ENCODE results near the gene VILL.

The VILL gene

GRCh38 chr3:38000965-38001455 is 10.4 kb downstream of the VILL start:
- no peak for DNase-seq (ENCODE audit: low read depth)

DNA sequence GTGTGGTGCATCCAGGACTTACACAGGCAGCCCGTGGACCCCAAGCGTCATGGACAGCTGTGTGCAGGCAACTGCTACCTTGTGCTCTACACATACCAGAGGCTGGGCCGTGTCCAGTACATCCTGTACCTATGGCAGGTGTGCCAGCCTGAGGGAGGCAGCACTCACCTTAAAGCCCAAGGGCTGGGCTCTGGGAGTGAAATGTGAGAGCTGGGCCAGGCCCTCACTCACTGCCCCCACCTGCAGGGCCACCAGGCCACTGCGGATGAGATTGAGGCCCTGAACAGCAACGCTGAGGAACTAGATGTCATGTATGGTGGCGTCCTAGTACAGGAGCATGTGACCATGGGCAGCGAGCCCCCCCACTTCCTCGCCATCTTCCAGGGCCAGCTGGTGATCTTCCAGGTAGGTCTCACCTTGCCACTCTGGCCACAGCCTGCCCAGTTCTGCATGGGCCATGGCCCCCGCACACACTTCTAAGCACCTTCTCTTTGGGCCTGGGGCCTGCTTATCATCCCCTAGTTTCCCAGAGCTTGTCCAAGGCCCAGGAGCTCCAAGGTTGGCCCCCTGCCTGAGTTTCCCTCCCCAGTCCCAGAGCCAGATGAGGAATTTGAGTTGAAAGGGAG is 11.0 kb downstream of the VILL start:
- no peak for DNase-seq (ENCODE audit: low read depth)

DNA sequence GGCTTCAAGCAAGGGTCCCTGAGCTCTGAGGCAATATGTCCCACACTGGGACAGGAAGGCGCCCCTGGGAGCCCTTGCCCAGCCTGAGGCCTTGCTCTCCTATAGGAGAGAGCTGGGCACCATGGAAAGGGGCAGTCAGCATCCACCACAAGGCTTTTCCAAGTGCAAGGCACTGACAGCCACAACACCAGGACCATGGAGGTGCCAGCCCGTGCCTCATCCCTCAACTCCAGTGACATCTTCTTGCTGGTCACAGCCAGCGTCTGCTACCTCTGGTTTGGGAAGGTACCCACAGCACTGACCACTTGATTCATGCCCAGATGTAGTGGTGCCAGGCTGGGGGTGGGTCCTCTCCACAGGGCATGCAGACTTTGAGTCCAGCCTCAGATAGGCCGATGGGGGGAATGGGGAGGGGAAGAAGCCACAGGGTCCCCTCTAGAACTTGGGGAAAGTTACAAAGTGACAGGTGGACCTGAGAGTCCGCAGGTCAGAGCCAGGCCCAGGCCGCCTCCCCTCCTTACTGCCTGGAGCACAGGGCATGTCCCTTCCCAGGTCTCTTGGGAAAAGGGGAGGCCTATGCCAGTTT is 11.8 kb downstream of the VILL start:
- no peak for DNase-seq (ENCODE audit: low read depth)

GRCh38 chr3:38002940-38003339 is 12.4 kb downstream of the VILL start:
- DNase-seq (ENCODE audit: low read depth) = no peak

- DNase-seq (ENCODE audit: low read depth) = peak; percentile 54
These were observed 12.8 kb downstream of the VILL start for GRCh38 chr3:38003371-38003816.

DNA sequence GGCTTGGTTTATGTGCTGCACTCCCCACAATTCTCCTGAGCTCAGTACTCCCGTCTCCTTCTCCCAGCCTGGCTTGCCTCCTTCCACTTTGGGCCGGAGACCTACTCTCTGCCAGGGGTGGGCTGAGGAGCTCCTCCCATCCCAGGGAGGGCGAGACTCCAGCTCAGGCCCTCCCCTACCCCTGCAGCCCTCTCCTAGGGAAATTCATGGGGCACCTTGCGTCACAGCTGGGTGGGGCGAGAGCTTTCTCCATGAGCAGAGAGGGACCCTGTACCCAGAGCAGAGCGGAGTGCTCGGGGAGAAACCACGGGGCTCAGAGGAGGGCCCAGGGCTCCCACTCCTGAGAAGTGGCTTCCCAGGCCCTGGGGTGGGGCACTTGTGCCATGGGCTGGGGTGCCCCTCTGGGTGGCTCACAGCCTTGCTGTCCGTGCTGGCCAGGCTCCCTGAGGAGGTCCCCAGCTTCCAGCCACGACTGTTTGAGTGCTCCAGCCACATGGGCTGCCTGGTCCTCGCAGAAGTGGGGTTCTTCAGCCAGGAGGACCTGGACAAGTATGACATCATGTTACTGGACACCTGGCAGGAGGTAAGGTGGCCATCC is 13.3 kb downstream of the VILL start:
- no peak for DNase-seq (ENCODE audit: low read depth)

DNA sequence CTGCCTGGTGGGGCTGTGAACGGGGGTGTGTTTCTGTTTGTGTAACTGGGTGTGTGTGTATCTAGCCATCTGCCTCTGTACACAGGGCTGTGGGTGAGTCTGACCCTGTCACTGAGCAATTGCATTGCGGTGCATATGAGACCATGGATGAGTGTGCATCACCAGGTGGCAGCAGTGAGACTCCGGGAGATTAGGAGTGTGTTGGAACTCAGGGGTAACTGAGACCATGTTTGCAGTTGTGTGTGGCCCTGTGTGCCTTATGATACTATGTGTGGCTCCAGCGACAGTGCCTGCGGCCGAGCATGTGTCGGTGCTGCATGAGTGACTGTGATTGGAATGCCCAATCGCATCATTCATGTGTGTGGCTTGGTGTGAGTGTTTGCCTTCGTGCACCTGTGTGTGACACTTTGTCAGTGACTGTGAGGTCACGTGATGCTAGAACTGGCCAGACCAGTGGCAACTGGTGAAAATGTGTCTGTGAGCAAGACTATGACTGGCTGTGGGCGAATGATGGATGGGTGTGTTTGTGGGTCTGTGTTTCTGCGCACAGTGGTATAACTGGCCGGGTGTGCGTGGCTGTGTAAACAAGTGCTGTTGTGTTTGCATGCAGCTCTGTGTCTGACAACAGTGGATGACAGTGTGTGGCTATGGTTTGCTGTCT is 14.0 kb downstream of the VILL start:
- peak; percentile 56 for DNase-seq (ENCODE audit: low read depth)

- no peak for DNase-seq (ENCODE audit: low read depth)
These were observed 14.8 kb downstream of the VILL start for GRCh38 chr3:38005076-38006020.

GRCh38 chr3:38006031-38006430 is 15.4 kb downstream of the VILL start:
- DNase-seq (ENCODE audit: low read depth) = no peak

DNA sequence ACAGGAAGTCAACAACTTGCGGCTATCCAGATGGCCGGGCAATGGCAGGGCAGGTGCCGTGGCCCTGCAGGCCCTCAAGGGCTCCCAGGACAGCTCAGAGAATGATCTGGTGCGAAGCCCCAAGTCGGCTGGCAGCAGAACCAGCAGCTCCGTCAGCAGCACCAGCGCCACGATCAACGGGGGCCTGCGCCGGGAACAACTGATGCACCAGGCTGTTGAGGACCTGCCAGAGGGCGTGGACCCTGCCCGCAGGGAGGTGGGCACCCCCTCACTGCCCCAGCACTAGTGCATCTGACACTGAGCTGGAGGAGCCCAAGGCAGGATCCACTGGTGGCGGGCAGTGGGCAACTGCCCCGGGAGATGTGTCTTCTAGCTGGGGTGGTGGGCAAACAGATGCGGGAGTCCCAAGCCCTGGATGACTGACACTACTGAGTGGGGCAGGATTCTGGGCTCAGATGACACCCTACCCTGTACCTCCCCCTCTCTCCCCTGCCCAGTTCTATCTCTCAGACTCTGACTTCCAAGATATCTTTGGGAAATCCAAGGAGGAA is 15.9 kb downstream of the VILL start:
- no peak for DNase-seq (ENCODE audit: low read depth)

DNA sequence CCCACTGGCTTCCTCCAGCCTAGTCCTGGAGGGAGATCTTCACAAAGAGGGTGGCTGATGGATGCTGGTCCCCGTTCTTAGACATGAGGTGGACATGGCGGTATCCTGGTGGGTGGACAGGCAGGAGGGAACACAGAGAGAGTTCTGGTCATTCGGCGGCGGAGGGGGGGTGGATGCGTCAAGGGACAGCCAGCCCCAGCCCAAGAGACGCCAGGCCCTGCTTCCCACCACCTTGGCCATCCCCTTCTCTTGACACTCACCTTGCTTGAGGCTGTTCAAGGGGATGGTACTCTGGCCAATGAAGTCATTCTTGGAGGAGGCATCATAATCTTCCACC is 17.1 kb downstream of the VILL start:
- DNase-seq (ENCODE audit: low read depth) = no peak

- DNase-seq (ENCODE audit: low read depth) = no peak
These were observed 17.7 kb downstream of the VILL start for GRCh38 chr3:38008191-38008701.

- no peak for DNase-seq (ENCODE audit: low read depth)
These were observed 18.5 kb downstream of the VILL start for GRCh38 chr3:38008971-38009580.

- DNase-seq (ENCODE audit: low read depth) = no peak
These were observed 19.4 kb downstream of the VILL start for GRCh38 chr3:38009807-38010591.

DNA sequence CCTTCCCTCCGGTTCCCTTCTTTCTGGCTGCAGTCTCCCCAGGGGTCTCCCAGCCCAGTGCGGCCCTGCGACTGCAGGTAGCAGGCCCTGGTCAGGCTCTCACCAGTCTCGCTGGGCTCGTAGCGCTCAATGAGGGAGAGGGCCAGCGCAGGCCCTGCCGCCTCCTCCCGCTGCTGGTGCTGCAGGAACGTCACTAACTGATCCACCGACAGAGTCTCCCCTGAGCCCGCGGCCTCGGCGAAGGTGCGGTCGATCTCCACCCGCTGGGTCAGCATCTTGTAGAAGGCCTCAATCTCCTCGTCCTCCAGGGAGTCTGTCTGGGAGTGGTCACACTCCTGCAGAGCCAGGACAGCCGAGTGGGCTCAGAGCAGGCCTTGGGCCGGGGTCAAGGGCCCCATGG is 20.5 kb downstream of the VILL start:
- DNase-seq (ENCODE audit: low read depth) = no peak

- no peak for DNase-seq (ENCODE audit: low read depth)
These were observed 24.9 kb downstream of the VILL start for GRCh38 chr3:38015485-38015884.

DNA sequence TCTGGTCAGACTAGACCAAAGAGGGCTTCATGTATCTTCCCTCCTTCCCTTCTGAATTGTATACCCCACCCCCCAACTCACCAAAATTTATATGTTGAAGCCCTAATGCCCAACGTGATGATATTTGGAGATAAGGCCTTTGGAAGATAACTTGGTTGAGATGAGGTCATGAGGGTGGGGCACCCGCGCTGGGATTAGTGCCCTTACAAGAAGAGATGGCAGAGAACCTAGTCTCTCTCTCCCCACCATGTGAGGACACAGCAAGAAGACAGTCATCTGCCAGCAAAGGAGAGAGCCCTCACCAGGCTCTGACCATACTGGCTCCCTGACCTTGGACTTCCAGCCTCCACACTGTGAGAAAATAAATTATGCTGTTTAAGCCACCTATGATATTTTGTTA is 25.4 kb downstream of the VILL start:
- no peak for DNase-seq (ENCODE audit: low read depth)

DNA sequence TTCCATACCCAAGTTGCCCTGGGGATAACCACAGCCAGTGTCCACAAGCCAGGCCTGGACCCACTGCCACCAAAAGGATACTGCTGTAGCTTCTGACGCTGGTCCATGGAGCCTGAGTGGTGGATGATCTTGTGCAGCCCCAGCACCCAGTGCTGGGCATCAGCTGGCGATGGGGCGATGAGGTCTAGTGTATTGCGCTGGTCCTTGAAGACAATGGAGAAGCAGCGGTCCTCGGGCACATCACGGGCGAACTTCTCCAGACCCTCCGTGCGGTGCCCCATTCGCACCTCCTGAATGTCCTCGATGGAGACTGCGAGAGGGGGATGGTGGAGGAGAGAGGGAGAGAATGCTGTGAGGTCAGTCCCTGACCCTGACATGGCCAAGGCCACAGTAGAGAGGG is 25.8 kb downstream of the VILL start:
- DNase-seq (ENCODE audit: low read depth) = no peak

GRCh38 chr3:38016847-38017444 is 26.4 kb downstream of the VILL start:
- no peak for DNase-seq (ENCODE audit: low read depth)

Measured in activated T-cell treated with anti-CD3 and anti-CD28 coated beads for 1 hour (primary cell).